Neural progenitor cell (in vitro differentiated cells): Measurements from ENCODE around the gene FOXA2.

ENCODE experiments used
- CTCF ChIP-seq: fragments of 200-600 bp; sonication (generic); IDR thresholded peaks from 2 replicates; pipeline ENCODE4 v1.5.1; 2017; ENCODE audit warnings: antibody characterized with exemption, mild to moderate bottlenecking
- EZH2 ChIP-seq: fragments of 200-600 bp; sonication (generic); IDR thresholded peaks from 2 replicates; pipeline ENCODE4 v1.6.1; 2017; ENCODE audit warnings: antibody characterized with exemption, mild to moderate bottlenecking, moderate library complexity

GRCh38 chr20:22531756-22532155 lies 52.6 kb downstream of the FOXA2 start:
- TF ChIP-seq CTCF = no peak
- no peak for TF ChIP-seq EZH2
